HK-2 (cell line): ENCODE measurements around the gene IFT27.

Experiments used
- DNase-seq: peaks from one replicate; pipeline ENCODE4 v3.0.0-alpha.2; 2018; ENCODE audit not compliant: unreplicated experiment

IFT27 gene

DNA sequence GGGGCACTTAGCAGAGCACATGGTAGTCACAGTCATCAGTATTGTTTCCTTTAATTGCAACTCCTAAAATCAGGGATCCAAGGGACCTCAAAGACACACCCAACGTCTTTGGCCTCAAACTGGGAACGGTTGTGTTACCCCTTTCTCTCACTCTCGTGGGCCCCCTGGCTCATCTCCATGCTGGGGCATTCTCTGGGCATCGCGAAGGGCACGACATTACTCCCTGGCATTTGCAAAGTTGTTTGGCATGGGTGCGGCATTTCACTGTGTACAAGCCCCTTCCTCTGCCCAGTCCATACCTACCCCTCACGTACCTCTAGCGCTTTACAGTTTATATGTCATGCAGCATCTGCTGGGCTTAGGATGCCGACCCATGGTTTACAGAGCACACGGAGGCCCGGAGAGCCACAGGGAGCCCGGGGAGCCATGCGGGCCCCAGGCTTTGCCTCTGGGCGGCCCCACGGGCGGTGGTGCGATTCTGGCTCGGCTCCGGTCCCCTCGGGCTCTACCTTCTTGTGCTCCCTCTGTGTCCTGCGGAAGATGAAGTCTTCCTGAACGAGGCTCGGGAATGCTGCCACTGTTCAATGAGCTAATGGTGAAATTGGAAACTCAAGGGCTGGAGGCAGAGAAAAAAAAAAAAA lies 50.4 kb downstream of the IFT27 start:
- DNase-seq = no peak

DNA sequence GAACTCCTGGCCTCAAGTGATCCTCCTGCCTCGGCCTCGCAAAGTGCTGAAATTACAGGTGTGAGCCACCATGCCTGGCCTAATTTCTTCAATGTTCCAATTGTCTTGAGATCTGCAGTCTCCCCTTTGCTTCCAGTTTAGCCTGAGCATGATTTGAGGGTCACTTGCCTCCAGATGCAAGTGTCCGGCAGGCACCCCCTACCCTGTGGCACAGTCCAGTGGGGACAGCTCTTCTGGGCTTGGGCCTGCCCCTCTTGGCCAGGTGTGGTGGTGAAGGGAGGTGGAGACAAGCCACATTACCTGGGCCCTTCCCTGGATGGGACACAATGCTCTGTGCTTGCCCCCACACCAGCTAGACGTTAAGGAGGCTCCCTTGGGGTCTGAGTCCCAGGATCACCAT lies 51.1 kb downstream of the IFT27 start:
- no peak for DNase-seq

DNA sequence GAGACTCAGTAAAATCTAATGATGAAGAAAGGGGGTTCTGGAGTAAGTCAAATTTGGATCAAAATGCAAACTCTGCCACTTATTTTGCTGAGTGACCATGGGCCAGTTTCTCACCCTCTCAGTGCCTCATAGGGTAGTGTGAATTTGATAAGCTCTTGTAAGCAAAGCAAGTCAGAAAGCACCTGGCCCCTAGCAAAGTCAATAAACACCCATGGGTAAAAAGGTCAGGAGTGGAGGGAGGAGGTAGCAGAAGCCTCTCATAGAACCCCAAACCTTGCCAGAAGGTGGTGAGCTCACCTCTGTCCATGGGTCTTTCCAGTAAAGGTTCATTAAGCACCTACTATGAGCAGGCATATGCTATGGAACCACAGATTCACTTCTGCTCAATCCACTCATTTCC lies 53.9 kb downstream of the IFT27 start:
- DNase-seq = no peak

DNA sequence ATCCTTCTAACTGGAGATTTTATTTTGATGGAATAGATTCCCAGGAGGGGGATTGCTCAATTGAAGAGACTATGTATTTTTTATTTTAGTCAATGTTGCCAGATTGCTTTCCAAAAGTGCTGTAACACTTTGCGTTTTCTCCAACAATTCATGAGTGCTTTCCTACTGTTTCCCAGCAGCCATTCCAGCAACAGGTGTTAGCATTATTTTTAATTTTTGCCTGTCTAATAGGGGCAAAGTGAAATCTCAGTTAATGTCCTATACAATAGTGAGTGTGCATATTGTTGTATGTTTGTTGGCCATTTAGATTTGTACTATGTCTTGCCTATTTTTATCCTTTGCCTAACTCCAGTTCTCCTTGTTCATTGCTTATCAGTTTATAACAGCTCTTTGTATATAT lies 60.3 kb downstream of the IFT27 start:
- no peak for DNase-seq

DNA sequence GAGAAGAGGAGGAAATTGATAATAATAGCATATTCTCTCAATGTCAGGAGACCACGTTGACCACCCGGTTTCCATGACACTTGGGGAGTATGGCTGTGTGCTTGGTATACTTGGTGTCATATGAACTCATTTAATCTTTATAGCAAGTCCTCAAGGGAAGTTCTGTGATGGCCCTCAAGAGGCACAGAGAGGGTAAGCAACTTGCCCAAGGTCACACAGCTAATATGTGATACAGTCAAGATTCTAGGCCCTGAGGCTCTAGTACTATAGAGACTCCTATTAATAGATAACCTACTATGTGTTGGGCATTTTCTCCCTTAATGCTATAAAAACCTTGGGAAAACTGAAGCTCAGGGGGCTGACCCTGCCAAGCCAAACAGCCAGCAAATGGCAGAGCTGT lies 61.8 kb downstream of the IFT27 start:
- no peak for DNase-seq

DNA sequence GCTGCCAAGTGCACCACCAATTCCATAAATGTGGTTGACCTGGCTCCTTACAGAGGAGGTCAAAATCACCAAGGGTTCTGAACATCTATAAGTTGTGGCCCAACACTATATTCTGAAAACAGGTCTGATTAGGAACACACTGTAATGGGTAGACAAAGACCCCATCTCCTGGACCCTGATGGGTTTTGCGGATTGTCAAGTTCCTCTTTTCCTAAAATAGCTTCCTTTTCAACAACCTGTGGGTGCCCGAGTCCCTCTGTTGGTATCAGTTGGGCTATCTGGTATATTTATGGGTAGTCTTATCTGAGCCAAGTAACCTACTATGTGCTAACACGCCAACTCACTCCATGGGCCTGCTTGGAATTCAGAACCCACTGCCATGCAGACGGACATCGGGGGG lies 62.5 kb downstream of the IFT27 start:
- DNase-seq = no peak
